Spleen (tissue), 11 donors: ENCODE data around the gene ENTPD1. TPM values are rescaled to one million over a fixed set of nuclear protein-coding genes. Genes with fewer than 3 reads are reported as not detected.
"Not testable (repeated sequence)": the region's sequence is repeated elsewhere in the genome, so short reads cannot be mapped to it uniquely, and the experiment has no call there.

Experiments
- DNase-seq: peaks from one replicate; pipeline ENCODE4 v3.0.0-alpha.2; 2020
- H3K27ac ChIP-seq, 8 donors: fragments of 200-600 bp; sonication (generic) in 7 of 8; 1 replicate in 4 of 8; 2 replicates in 4 of 8; pipeline versions ENCODE4 v1.5.0 to v1.8.0; 2016 to 2021; ENCODE audit warnings: inconsistent platforms in 4 of 8, mild to moderate bottlenecking in 4 of 8, moderate library complexity in 1 of 8
- H3K27me3 ChIP-seq, 7 donors: fragments of 200-600 bp; sonication (generic) in 6 of 7; replicated peaks in 1 of 7; 1 replicate in 4 of 7; 2 replicates in 3 of 7; pipeline versions ENCODE4 v1.5.0 to v1.8.0; 2016 to 2021; ENCODE audit warnings: inconsistent platforms in 3 of 7, mild to moderate bottlenecking in 1 of 7
- H3K36me3 ChIP-seq, 6 donors: fragments of 200-600 bp; sonication (generic) in 5 of 6; 1 replicate in 4 of 6; 2 replicates in 2 of 6; pipeline versions ENCODE4 v1.5.0 to v1.8.0; 2016 to 2021; ENCODE audit warnings: inconsistent platforms in 2 of 6
- H3K4me1 ChIP-seq, 6 donors: fragments of 200-600 bp; sonication (generic) in 5 of 6; 1 replicate in 3 of 6; 2 replicates in 3 of 6; pipeline versions ENCODE4 v1.5.0 to v1.8.0; 2016 to 2021; ENCODE audit warnings: inconsistent platforms in 3 of 6
- H3K4me3 ChIP-seq, 8 donors: fragments of 200-600 bp; sonication (generic) in 7 of 8; 1 replicate in 4 of 8; 2 replicates in 4 of 8; pipeline versions ENCODE4 v1.5.0 to v1.8.0; 2016 to 2021; ENCODE audit warnings: inconsistent platforms in 4 of 8, mild to moderate bottlenecking in 4 of 8, moderate library complexity in 2 of 8
- H3K9me3 ChIP-seq, 8 donors: fragments of 200-600 bp; sonication (generic) in 7 of 8; 1 replicate in 4 of 8; 2 replicates in 4 of 8; pipeline versions ENCODE4 v1.5.0 to v1.8.0; 2016 to 2021; ENCODE audit warnings: inconsistent platforms in 4 of 8
- CTCF ChIP-seq, 11 experiments: fragments of 200-600 bp in 7 of 11; fragments of 450-650 bp in 4 of 11; sonication (generic) in 4 of 11; IDR thresholded peaks in 8 of 11; conservative IDR thresholded peaks in 3 of 11; 1 replicate in 7 of 11; 2 replicates in 4 of 11; pipeline versions ENCODE4 v1.4.0 to v1.8.0; 2016 to 2021; ENCODE audit warnings: antibody characterized with exemption in 11 of 11, inconsistent platforms in 4 of 11, mild to moderate bottlenecking in 1 of 11
- POLR2A ChIP-seq, 3 donors: fragments of 450-650 bp; IDR thresholded peaks; one replicate each; pipeline ENCODE4 v1.5.1; 2017; ENCODE audit warnings: antibody characterized with exemption in 3 of 3, mild to moderate bottlenecking in 1 of 3
- POLR2AphosphoS5 ChIP-seq, 3 donors: sonication (generic); formaldehyde crosslinking; IDR thresholded peaks; one replicate each; pipeline ENCODE4 v1.5.1; 2017; ENCODE audit warnings: antibody characterized with exemption in 3 of 3
- WGBS, 5 donors: extraction: QIAGEN DNeasy Blood & Tissue Kit in 3 of 5; methylation state at CpG; one replicate each; pipeline versions ENCODE4 v1.1.5 to v1.1.7; 2013 to 2018; 5-methylcytosine and 5-hydroxymethylcytosine counted together
- intact Hi-C: fragments of 100-400 bp; cut with DNase I; formaldehyde crosslinking; loops from one replicate; pipeline ENCODE4 v1.15.0; 2023; ENCODE audit warnings: low total_unique reads
- polyA plus RNA-seq, 3 donors: library from polyadenylated mRNA; stranded (reverse); fragments of 200-250 nt; gene quantifications; one replicate each; pipeline ENCODE4 v1.2.1, GENCODE V29; 2013
- total RNA-seq, 7 donors: library from RNA; depleted of rRNA in 3 of 7; stranded (reverse); fragments of >200 nt in 3 of 7; fragmentation: NEBNext Ultra II Directional in 4 of 7; extraction: Animal tissue kit (Norgen Biotek cat#: 25700) in 4 of 7; gene quantifications; one replicate each; pipeline versions ENCODE4 v1.1.0 to v1.2.1, GENCODE V29; 2016 to 2021
- donor health status: healthy with polysubstance abuse.
- donor health status: DM: no; HTN: no; CAD: no; lungs with moderate emphysema.
- donor health status: DM: no; HTN: no; CAD: no.
- donor health status: Bipolar disorder and iron deficiency.
- donor health status: healthy.
- donor health status: DM: no; HTN: no; CAD: no.
- donor health status: DM: yes; HTN: yes; CAD: no.

ENTPD1 gene
- total and polyA plus RNA-seq, 10 donors = 14.1 to 92.9 (median 62.9) TPM

GRCh38 chr10:95909561-95909960 is 153.6 kb downstream of the ENTPD1 start:
- Histone ChIP-seq H3K36me3 (no peaks in the 10 kb centered on the region), H3K4me1 (peaks cover 4 to 21% (median 10%) of the 10 kb centered on the region in 6 donors), H3K27ac (no peak overlapping the region), H3K4me3 (no peak overlapping the region), H3K9me3 (no peaks in the 10 kb centered on the region), H3K27me3 (no peaks in the 10 kb centered on the region)
- WGBS, 5 donors = 88 to 100% (median 98%) methylated on average over 2 of the region's 2 CpGs
- DNase-seq = no peak
- intact Hi-C loops = no loop called here
- TF ChIP-seq POLR2A (IDR thresholded peaks at IDR 0.05) (no peak), POLR2AphosphoS5 (IDR thresholded peaks at IDR 0.05) (no peak), CTCF (IDR thresholded peaks at IDR 0.05 in 8 of 11, conservative IDR thresholded peaks at IDR 0.05 in 3 of 11) (no peak)

- H3K9me3 ChIP-seq, H3K36me3 ChIP-seq, intact Hi-C loops: not testable (repeated sequence)
Observed at GRCh38 chr10:95916039-95916438, 160.1 kb downstream of the ENTPD1 start.

More at GRCh38 chr10:95916039-95916438, 160.1 kb downstream of the ENTPD1 start:
- DNase-seq, H3K4me1 ChIP-seq, H3K4me3 ChIP-seq, H3K27me3 ChIP-seq, H3K27ac ChIP-seq: not testable (repeated sequence)

Other genes starting within 250 kb of the ENTPD1 start
- gene SORBS1, start 194.8 kb upstream of the ENTPD1 start, total RNA-seq = 10 to 100 TPM; 14.0 to 30.8 (median 23.0) TPM
- 1 to 10 TPM; 2.8 to 9.5 (median 3.1) TPM for gene SORBS1, start 194.8 kb upstream of the ENTPD1 start, polyA plus RNA-seq
- 10 to 100 TPM; 21.1 to 38.8 (median 25.0) TPM for gene ALDH18A1, start 99.5 kb upstream of the ENTPD1 start, total RNA-seq
- gene ALDH18A1, start 99.5 kb upstream of the ENTPD1 start, polyA plus RNA-seq = 10 to 100 TPM; 13.0 to 15.4 (median 14.0) TPM
- gene TCTN3, start 62.2 kb upstream of the ENTPD1 start, total RNA-seq = 10 to 100 TPM; 21.4 to 25.7 (median 24.9) TPM
- 10 to 100 TPM; 10.9 to 14.5 (median 12.3) TPM for gene TCTN3, start 62.2 kb upstream of the ENTPD1 start, polyA plus RNA-seq
- 1 to 10 TPM; 1.7 to 7.1 (median 3.3) TPM for gene CC2D2B, start 151.8 kb downstream of the ENTPD1 start, total RNA-seq
- 1 to 10 TPM in 1 of 3 donors, under 1 TPM in 2; 0.26 to 1.0 (median 0.96) TPM for gene CC2D2B, start 151.8 kb downstream of the ENTPD1 start, polyA plus RNA-seq